NCI-H774 (cell line): Measurements from ENCODE around the gene ALG5.

Experiments
- DNase-seq: peaks from one replicate; lab custom pipeline; 2025; lab: John Stamatoyannopoulos, UW

Gene ALG5

GRCh38 chr13:36915896-36916640, 83.1 kb downstream of the ALG5 start:
- no peak for DNase-seq

DNA sequence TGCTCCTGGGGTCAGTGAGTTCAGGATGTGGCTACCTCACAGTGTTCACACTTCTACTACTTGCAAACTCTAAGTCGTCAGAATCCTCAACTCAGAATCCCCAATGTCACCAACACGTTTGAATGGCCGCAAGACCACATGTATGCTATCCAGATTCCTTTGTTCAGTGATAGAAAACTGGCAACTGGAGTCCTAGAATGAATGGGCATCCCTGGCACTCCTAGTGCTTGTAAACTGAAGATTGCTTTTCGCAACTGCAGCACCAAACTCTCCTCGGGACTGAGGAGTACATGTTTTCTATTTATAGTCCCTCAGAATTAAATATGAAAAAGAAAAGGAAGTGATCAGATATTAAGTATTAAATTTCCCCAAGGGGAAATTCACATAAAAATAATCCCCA, 84.0 kb downstream of the ALG5 start:
- no peak for DNase-seq

- no peak for DNase-seq
These were observed 84.5 kb downstream of the ALG5 start for GRCh38 chr13:36914648-36915047.

DNA sequence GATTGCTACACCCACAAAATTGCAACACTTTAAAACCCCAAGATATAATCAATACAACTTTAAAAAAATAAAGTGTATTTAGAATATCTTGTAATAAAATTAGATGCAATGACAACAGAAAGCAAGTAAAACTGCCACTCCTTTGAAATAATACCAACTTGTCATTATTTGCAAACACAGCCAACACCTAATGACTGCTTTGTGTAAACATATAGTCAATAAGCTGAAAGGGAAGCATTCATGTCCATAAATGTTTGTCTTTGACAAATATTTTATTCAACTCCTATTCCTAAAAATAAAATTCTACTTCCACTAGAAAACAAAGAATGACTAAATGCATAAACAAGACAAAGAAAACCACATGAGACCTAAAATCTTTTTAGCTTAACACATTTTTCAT, 85.7 kb downstream of the ALG5 start:
- peak; percentile 57 for DNase-seq

- no peak for DNase-seq
These were observed 86.2 kb downstream of the ALG5 start for GRCh38 chr13:36912973-36913372.

DNA sequence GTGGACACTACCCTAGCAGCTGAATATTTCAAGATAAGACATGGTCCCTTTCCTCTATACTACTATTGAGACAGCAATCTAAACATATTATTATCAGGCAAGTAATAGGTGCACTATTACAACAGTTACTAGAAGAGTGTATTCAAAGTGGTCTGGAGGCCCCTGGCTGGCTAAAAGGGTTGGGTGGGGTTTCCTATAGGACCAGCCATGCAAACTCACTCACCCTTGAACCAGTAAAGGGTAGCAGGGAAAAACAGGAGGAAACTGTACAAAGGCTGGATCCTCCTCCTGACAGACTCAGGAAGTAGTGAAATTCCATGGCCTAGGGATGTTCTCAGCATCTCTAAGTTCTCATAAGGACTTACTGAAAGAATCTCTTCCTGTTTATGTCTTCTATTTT, 86.8 kb downstream of the ALG5 start:
- no peak for DNase-seq

- DNase-seq: no peak
These were observed 88.6 kb downstream of the ALG5 start for GRCh38 chr13:36910545-36910944.

DNA sequence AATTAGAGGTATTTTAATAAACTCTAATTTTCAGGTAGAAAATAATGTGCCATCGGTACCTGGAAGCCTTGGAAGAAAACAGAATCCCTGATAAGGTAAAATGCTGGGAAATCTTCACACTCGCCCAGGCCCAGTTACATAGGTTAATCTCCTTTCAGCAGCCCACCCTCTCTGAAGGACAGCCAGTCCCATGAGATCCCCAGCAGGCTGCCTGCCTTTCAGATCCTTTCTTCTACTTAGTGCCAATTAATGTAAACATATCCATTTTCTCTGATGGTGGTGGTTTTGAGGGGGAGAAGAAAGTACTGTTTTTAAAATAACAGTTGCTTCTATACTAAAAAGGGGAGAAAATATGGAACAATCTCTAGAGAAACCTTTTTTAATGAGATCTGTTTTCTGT, 91.3 kb downstream of the ALG5 start:
- DNase-seq: no peak

DNA sequence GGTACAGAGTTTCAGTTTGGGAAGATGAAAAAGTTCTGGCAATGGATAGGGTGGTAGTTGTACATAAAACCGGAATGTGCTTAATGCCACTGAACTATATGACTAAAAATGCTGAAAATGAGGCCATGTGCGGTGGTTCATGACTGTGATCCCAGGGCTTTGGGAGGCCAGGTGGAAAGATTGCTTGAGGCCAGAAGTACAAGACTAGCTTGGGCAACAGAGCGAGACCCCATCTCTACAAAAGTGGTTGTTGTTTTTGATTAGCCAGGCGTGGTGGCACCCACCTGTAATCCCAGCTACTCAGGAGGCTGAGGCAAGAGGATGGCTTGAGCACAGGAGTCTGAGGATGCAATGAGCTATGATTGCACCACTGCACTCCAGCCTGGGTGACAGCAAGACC, 91.9 kb downstream of the ALG5 start:
- no peak for DNase-seq

- no peak for DNase-seq
These were observed 93.2 kb downstream of the ALG5 start for GRCh38 chr13:36905944-36906343.

DNA sequence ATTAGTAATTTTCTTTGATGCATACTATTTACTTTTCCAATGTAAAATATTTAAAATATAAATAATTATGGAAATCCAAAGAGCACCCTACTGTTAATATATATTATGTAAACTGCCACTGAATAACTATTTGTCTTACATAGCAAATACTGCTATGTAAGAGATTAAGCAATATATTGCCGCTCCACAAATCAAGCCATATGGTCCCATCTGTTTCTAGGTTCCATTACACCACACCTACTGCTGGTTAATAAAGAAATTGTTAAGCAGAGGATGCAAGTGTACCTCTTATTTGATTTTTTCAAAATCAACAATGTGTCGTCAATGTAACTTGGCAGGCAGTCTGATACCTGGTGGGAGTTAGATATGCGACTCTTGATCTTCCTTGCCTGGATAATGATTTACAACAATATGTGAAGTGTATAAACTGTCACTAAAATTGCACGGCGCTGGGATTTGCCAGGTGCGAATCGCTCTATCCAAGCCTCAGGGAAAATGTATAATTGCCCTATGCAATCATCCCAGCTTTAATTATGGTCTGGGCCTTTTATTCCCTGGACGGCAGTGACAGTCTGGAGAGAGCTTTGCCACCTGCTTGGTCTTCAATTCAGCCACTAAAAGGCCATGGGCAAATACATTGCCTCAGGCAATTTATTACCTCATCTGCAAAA, 95.1 kb downstream of the ALG5 start:
- DNase-seq: peak; percentile 91
